Fibroblast of lung (primary cell): Measurements from ENCODE around the gene SLC2A8.

Experiments
- EZH2 ChIP-seq: IDR thresholded peaks from 2 replicates; pipeline ENCODE4 v1.5.1; 2012; ENCODE audit warnings: low read length, control low read depth, mild to moderate bottlenecking; ENCODE audit errors: missing control alignments
- TF ChIP-seq, protein P1 (sequence below), 2 donors: IDR thresholded peaks in 1 of 2; conservative IDR thresholded peaks in 1 of 2; 1 replicate in 1 of 2; 2 replicates in 1 of 2; pipeline ENCODE4 v1.5.1; 2011 to 2012; ENCODE audit warnings: low read length in 2 of 2, control low read depth in 1 of 2, inconsistent platforms in 1 of 2, low read depth in 1 of 2, mild to moderate bottlenecking in 1 of 2

DNA sequence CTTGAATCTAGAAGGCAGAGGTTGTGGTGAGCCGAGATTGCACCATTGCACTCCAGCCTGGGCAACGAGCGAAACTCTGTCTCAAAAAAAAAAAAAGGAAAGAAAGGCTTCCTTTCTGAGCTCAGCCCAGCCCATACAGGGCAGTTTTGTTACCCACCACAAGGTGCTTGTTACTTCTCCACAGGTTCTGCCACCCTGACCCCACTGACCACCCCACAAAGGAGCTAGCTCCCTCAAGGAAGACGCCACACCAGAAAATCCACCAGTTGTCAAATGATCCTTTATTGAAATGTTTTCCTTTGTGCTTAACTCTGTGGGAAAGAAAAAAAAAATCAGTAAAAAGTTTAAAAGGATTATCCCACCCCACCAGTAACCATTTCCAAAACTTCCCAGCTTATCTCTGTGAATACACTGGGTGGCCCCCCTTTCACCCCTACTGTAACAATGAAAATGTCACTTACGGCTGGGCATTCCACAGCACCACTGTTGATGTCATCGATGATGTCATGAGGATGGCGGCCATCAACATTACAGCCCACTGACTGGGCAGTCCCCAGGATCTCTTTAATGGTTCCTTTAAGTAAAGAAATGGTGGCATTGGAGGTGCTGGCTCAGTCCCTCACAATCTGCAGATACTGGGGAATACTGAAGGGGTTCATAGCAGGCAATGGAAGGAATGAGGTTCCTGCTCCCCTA, 50.6 kb downstream of the SLC2A8 start:
- TF ChIP-seq, protein P1, sequence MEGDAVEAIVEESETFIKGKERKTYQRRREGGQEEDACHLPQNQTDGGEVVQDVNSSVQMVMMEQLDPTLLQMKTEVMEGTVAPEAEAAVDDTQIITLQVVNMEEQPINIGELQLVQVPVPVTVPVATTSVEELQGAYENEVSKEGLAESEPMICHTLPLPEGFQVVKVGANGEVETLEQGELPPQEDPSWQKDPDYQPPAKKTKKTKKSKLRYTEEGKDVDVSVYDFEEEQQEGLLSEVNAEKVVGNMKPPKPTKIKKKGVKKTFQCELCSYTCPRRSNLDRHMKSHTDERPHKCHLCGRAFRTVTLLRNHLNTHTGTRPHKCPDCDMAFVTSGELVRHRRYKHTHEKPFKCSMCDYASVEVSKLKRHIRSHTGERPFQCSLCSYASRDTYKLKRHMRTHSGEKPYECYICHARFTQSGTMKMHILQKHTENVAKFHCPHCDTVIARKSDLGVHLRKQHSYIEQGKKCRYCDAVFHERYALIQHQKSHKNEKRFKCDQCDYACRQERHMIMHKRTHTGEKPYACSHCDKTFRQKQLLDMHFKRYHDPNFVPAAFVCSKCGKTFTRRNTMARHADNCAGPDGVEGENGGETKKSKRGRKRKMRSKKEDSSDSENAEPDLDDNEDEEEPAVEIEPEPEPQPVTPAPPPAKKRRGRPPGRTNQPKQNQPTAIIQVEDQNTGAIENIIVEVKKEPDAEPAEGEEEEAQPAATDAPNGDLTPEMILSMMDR (conservative IDR thresholded peaks at IDR 0.05 in 1 of 2, IDR thresholded peaks at IDR 0.05 in 1 of 2; ENCODE audit: low read depth in 1 of 2, low read length in 2 of 2), result no peak
- TF ChIP-seq EZH2, result no peak
